ENCODE results near the gene NKD2. TPM values are rescaled to one million over a fixed set of nuclear protein-coding genes. Genes with fewer than 3 reads are reported as not detected.
A peak's percentile ranks its signal among the peaks of the same experiment; 100 is the strongest.

NKD2 gene
- total and polyA plus RNA-seq, 12 donors: 0.22 to 32.8 (median 10.8) TPM

DNA sequence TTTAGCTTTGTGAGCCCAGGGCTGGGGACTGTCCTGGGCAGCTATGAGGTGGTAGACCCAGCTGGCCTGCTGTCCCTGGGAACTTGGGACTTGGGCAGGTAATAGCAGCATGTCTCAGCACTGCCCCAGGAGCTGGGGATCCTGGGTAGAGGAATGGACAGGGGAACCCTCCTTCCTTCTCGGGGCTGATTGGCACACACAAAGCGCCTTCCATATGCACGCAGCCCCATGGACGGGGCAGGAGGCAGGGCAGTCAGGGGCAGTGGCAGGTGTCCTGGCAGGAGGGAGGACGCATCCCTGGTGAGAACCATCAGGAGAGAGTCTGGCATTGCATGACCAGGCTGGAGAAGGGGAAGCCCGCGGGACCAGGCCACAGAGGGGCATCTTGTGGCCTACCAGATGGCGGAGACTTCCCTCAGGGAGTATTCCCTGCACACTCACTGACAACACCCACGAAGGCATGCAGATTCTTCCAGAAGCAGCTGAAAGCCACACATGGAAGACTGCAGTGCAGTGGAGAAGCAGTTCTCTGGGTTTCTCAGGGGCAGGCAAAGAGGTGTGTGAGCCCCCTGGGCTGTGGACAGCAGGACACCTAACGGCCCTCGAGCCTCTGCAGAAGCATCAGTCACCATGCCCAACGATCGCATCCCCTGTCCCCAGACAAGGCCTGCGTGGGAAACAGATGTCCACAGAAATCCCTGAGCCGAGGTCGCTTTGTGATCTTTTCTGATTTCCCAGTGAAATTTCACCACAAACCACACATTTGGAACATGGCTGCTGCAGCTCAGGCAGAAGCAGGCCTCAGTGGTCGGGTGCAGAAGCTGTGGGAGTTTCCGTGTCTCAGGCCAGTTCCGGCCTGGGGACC, 7.0 kb upstream of the NKD2 start:
- TF ChIP-seq, protein P1, sequence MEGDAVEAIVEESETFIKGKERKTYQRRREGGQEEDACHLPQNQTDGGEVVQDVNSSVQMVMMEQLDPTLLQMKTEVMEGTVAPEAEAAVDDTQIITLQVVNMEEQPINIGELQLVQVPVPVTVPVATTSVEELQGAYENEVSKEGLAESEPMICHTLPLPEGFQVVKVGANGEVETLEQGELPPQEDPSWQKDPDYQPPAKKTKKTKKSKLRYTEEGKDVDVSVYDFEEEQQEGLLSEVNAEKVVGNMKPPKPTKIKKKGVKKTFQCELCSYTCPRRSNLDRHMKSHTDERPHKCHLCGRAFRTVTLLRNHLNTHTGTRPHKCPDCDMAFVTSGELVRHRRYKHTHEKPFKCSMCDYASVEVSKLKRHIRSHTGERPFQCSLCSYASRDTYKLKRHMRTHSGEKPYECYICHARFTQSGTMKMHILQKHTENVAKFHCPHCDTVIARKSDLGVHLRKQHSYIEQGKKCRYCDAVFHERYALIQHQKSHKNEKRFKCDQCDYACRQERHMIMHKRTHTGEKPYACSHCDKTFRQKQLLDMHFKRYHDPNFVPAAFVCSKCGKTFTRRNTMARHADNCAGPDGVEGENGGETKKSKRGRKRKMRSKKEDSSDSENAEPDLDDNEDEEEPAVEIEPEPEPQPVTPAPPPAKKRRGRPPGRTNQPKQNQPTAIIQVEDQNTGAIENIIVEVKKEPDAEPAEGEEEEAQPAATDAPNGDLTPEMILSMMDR (IDR thresholded peaks at IDR 0.05): no peak
- TF ChIP-seq POLR2A (IDR thresholded peaks at IDR 0.05): no peak
- no peak overlapping the region for H3K4me3 ChIP-seq
- intact Hi-C loops (cut with DNase I): loop anchor here (10.0 kb wide), 1 partner anchor 143 kb away; no protein-coding TSS in a partner anchor
- H3K27me3 ChIP-seq: no peaks in the 10 kb centered on the region
- peaks cover 0 to 12% of the 10 kb centered on the region in 2 donors for H3K4me1 ChIP-seq (replicated peaks in 1 of 2)
- peak in 5 of 7 donors; percentile 4 to 36 (median 6) for DNase-seq
- no peak overlapping the region for H3K27ac ChIP-seq
- 85 to 98% (median 87%) methylated on average over 12 to 19 of the region's 19 CpGs for WGBS, 4 donors
- no peaks in the 10 kb centered on the region for H3K36me3 ChIP-seq (replicated peaks in 1 of 2)
- H3K9me3 ChIP-seq (replicated peaks in 1 of 3): no peaks in the 10 kb centered on the region

DNA sequence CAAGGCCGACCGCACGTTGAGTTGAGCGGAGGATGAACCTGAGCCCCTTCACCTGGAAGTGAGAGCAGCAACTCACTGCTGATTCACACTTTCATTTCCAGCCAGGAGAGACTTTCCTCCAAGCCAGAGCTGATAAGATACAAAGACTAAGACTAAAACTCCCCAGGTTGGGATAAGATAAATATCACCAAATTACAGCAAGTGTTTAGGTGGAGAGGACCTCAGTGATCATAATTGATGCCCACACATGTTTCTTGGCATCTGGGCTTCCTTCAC, 6.4 kb upstream of the NKD2 start:
- TF ChIP-seq, protein P1 (IDR thresholded peaks at IDR 0.05): no peak
- TF ChIP-seq POLR2A (IDR thresholded peaks at IDR 0.05): no peak
- WGBS, 4 donors: 70 to 78% (median 76%) methylated on average over 2 to 4 of the region's 4 CpGs; no CpG with 5 or more reads in 1 of the 4 donors
- Histone ChIP-seq H3K9me3 (replicated peaks in 1 of 3) (no peaks in the 10 kb centered on the region), H3K4me1 (replicated peaks in 1 of 2) (peaks cover 0 to 12% of the 10 kb centered on the region in 2 donors), H3K36me3 (replicated peaks in 1 of 2) (no peaks in the 10 kb centered on the region), H3K4me3 (no peak overlapping the region), H3K27me3 (no peaks in the 10 kb centered on the region), H3K27ac (no peak overlapping the region)
- intact Hi-C loops (cut with DNase I): loop anchor here (10.0 kb wide), 1 partner anchor 143 kb away; no protein-coding TSS in a partner anchor
- DNase-seq: no peak

DNA sequence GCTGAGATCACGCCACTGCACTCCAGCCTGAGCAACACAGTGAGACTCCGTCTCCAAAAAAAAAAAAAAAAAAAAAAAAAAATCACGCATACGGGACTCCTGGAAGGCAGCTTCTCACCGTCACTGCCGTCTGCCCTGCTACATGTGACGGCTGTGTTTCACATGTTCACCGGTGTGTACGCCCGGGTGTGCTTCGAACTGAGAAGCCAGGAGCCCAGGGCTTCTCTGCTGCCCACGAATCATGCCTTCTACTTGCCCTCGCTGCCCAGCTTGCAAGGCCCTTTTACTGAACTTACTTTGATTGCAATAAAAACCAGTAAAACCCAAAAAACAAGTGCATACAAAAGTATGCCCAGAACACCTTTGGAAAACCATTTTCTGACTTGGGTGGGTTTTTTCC, 5.8 kb upstream of the NKD2 start:
- no peak overlapping the region for H3K4me3 ChIP-seq
- DNase-seq: peak in 4 of 7 donors; percentile 5 to 23 (median 13)
- H3K27ac ChIP-seq: no peak overlapping the region
- peaks cover 0 to 12% of the 10 kb centered on the region in 2 donors for H3K4me1 ChIP-seq (replicated peaks in 1 of 2)
- peaks cover 4% of the 10 kb centered on the region for H3K27me3 ChIP-seq
- intact Hi-C loops (cut with DNase I): loop anchor here (10.0 kb wide), 1 partner anchor 142 kb away; no protein-coding TSS in a partner anchor
- no peaks in the 10 kb centered on the region for H3K9me3 ChIP-seq (replicated peaks in 1 of 3)
- 89 to 94% (median 90%) methylated on average over 13 of the region's 13 CpGs for WGBS, 4 donors
- H3K36me3 ChIP-seq (replicated peaks in 1 of 2): no peaks in the 10 kb centered on the region
- TF ChIP-seq, protein P1 (IDR thresholded peaks at IDR 0.05): no peak
- no peak for TF ChIP-seq POLR2A (IDR thresholded peaks at IDR 0.05)

DNA sequence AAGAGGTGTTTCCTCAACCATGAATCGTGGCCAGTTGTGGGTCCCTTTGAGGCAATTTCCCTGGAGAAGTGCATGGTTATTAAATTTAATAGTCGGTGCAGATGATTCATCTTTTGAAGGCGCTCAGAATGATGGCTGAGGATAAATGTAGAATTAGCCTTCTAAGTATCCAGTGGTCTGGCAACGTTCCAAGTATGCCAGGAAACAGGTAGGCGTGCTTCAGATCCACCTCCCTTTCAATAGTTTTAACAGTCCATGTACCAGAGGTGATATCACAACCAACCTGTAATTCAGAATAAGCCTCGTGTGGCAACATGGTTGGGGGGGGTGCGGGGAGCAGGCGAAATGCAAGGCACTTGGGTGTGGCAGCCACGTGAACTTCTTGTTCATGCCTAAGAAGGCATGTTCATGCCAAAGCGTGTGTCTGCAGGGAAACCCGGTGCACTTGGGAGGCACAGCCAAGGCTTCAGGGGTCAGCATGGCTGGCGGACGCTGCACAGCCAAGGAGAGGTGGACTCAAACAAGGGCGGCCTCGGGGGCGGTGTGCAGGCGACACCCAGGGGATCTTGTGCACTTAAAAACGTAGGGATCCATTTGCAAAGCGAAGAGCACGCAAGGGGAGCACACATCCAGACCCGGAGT, 5.2 kb upstream of the NKD2 start:
- peak in 6 of 7 donors; percentile 10 to 50 (median 16) for DNase-seq
- WGBS, 4 donors: 61 to 70% (median 67%) methylated on average over 20 to 21 of the region's 21 CpGs
- no peak overlapping the region for H3K4me3 ChIP-seq
- intact Hi-C loops (cut with DNase I): loop anchor here (10.0 kb wide), 1 partner anchor 141 kb away; no protein-coding TSS in a partner anchor
- H3K27ac ChIP-seq: peak overlapping the region in 1 of 5 donors; percentile 71
- peaks cover 0 to 12% of the 10 kb centered on the region in 2 donors for H3K4me1 ChIP-seq (replicated peaks in 1 of 2)
- H3K27me3 ChIP-seq: peaks cover 9% of the 10 kb centered on the region
- TF ChIP-seq, protein P1 (IDR thresholded peaks at IDR 0.05): no peak
- no peak for TF ChIP-seq POLR2A (IDR thresholded peaks at IDR 0.05)
- H3K9me3 ChIP-seq (replicated peaks in 1 of 3): no peaks in the 10 kb centered on the region
- no peaks in the 10 kb centered on the region for H3K36me3 ChIP-seq (replicated peaks in 1 of 2)

All from adrenal gland (tissue), 12 donors.